ENCODE data around the gene GPATCH8. TPM values are rescaled to one million over a fixed set of nuclear protein-coding genes. Genes with fewer than 3 reads are reported as not detected.

GPATCH8 gene
- total RNA-seq, 3 donors from 2014 or later = 38.2 to 43.3 (median 41.9) TPM

- Mint-ChIP-seq H3K4me3 (no peak overlapping the region), H3K27me3 (ENCODE audit: low read depth) (peaks cover 12% of the 10 kb centered on the region), H3K9me3 (no peaks in the 10 kb centered on the region), H3K36me3 (ENCODE audit: insufficient read depth) (no peaks in the 10 kb centered on the region), H3K4me1 (ENCODE audit: low read depth) (peaks cover 10% of the 10 kb centered on the region)
- DNase-seq = no peak
- no peak for ATAC-seq
Measured at GRCh38 chr17:44359458-44360143, 143.6 kb downstream of the GPATCH8 start.

GRCh38 chr17:44359006-44359405, 144.2 kb downstream of the GPATCH8 start:
- H3K27me3 Mint-ChIP-seq (ENCODE audit: low read depth) = peaks cover 11% of the 10 kb centered on the region
- H3K36me3 Mint-ChIP-seq (ENCODE audit: insufficient read depth) = no peaks in the 10 kb centered on the region
- ATAC-seq (no peak), DNase-seq (no peak)
- peaks cover 10% of the 10 kb centered on the region for H3K4me1 Mint-ChIP-seq (ENCODE audit: low read depth)
- no peaks in the 10 kb centered on the region for H3K9me3 Mint-ChIP-seq
- H3K4me3 Mint-ChIP-seq = no peak overlapping the region

DNA sequence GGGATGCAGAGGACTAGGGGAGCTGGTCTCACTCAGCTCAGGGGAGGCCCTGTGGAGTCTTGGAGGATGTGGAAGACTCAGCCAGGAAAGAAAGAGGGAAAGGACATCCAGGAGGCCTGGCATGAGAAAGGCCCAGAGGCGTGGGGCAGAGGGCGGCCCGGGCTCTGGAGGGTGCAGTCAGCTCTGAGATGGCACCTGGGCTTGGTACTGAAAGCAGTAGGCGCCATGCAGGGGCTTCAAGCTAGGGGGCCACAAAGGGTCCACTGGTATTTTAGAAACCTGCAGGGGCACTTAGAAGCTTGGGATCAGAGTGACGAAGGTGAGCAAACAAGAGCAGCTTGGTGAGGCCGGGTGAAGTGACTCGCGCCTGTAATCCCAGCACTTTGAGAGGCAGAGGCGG, 145.1 kb downstream of the GPATCH8 start:
- H3K4me3 Mint-ChIP-seq = no peak overlapping the region
- no peaks in the 10 kb centered on the region for H3K9me3 Mint-ChIP-seq
- H3K36me3 Mint-ChIP-seq (ENCODE audit: insufficient read depth) = no peaks in the 10 kb centered on the region
- peaks cover 7% of the 10 kb centered on the region for H3K4me1 Mint-ChIP-seq (ENCODE audit: low read depth)
- H3K27me3 Mint-ChIP-seq (ENCODE audit: low read depth) = peaks cover 11% of the 10 kb centered on the region
- no peak for ATAC-seq
- no peak for DNase-seq

GRCh38 chr17:44356241-44356640, 147.0 kb downstream of the GPATCH8 start:
- no peak for DNase-seq
- Mint-ChIP-seq H3K27me3 (ENCODE audit: low read depth) (peaks cover 5% of the 10 kb centered on the region), H3K4me3 (no peak overlapping the region), H3K4me1 (ENCODE audit: low read depth) (peaks cover 9% of the 10 kb centered on the region), H3K36me3 (ENCODE audit: insufficient read depth) (no peaks in the 10 kb centered on the region), H3K9me3 (no peaks in the 10 kb centered on the region)
- no peak for ATAC-seq

- Mint-ChIP-seq H3K4me1 (ENCODE audit: low read depth) (peaks cover 9% of the 10 kb centered on the region), H3K9me3 (no peaks in the 10 kb centered on the region), H3K36me3 (ENCODE audit: insufficient read depth) (no peaks in the 10 kb centered on the region), H3K4me3 (no peak overlapping the region), H3K27me3 (ENCODE audit: low read depth) (no peaks in the 10 kb centered on the region)
- DNase-seq = no peak
- ATAC-seq = no peak
Measured at GRCh38 chr17:44355642-44356099, 147.5 kb downstream of the GPATCH8 start.

DNA sequence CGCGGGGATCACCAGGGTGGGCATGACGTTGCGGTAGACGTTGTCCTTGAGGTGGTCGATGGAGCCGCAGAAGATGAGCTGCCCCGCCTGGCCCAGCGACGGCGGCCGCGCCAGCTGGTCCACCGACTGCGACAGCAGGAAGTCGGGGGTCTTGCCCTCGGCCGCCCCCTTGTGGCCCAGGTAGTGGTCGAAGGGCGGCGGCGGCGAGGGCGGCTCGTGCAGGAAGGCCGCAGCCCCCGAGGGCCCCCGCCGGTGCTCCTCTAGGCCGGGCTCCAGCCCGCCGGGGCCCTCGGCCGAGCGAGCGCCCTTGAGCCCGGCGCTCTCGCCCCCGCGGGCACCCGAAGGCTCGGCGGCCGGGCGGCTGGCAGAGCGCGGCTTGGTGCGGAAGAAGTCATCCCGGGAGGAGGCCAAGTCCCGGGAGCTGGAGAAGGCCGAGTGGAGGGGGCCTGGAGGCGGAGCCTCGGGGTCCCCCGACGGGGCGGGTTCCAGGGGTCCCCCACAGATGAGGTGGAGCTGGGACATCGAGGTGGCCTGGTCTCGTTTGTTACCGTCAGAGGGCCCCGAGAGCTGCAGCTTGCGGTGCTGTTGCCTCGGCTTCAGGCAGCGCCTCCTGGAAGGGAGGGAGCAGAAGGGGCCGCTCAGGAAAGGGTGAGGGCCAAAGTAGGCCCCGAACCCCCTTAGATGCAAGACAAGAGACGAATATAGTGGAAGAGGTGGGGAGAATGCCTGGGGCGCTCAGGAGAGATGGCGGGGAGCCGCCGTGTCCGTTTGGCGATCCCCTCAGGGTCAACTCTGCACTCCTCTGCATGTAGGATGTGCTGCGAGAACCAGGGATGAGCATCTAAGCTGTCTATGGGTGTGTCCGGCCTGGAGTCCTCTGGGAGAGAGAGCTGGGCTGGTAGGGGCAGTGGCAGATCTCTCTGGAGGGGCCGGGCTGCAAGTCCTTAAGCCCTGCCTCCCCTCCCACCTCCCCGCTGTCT, 148.3 kb downstream of the GPATCH8 start:
- peak overlapping the region; percentile 53 for H3K4me3 Mint-ChIP-seq
- H3K9me3 Mint-ChIP-seq = no peaks in the 10 kb centered on the region
- ATAC-seq = peak; percentile 34 to 47
- peak; percentile 59 for DNase-seq
- no peaks in the 10 kb centered on the region for H3K27me3 Mint-ChIP-seq (ENCODE audit: low read depth)
- no peaks in the 10 kb centered on the region for H3K36me3 Mint-ChIP-seq (ENCODE audit: insufficient read depth)
- peaks cover 11% of the 10 kb centered on the region for H3K4me1 Mint-ChIP-seq (ENCODE audit: low read depth)

DNA sequence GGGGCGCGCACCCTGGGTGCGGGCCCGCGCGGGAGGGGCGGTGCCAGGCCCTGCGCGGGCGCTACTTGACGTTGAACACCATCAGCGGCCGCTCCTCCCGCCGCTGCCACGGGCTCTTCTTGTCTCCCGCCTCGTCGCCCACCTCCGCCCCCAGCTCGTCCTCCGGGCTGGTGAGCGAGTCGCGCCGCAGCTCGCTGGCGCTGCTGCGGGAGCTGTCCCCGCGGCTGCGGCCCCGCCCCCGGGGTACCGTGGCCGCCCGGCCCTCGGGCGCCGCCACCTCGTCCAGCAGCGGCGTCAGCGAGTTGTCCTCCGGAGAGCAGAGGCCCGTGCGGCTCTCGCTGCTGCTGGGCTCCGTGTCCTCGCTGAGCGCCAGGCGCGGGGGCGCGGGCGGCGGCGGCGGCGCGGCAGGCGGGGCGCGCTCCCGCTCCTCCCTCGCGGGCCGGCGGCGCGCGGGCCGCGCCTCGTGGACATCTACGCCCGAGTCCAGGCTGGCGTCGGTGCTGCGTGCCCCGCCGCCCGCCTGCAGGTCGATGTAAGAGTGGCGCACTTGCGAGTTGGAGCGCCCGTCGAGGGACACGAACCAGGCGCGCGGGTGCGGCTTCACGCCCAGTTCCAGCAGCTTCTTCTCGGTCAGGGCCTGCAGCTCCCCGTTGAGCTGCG, 149.4 kb downstream of the GPATCH8 start:
- ATAC-seq (peak; percentile 29 to 32), DNase-seq (no peak)
- peak overlapping the region; percentile 58 for H3K4me3 Mint-ChIP-seq
- H3K36me3 Mint-ChIP-seq (ENCODE audit: insufficient read depth) = no peaks in the 10 kb centered on the region
- H3K9me3 Mint-ChIP-seq = no peaks in the 10 kb centered on the region
- H3K27me3 Mint-ChIP-seq (ENCODE audit: low read depth) = no peaks in the 10 kb centered on the region
- peaks cover 5% of the 10 kb centered on the region for H3K4me1 Mint-ChIP-seq (ENCODE audit: low read depth)

GRCh38 chr17:44352828-44353671, 150.2 kb downstream of the GPATCH8 start:
- no peaks in the 10 kb centered on the region for H3K27me3 Mint-ChIP-seq (ENCODE audit: low read depth)
- no peak for DNase-seq
- peaks cover 4% of the 10 kb centered on the region for H3K4me1 Mint-ChIP-seq (ENCODE audit: low read depth)
- no peak for ATAC-seq
- H3K9me3 Mint-ChIP-seq = no peaks in the 10 kb centered on the region
- H3K36me3 Mint-ChIP-seq (ENCODE audit: insufficient read depth) = no peaks in the 10 kb centered on the region
- peak overlapping the region; percentile 43 for H3K4me3 Mint-ChIP-seq

DNA sequence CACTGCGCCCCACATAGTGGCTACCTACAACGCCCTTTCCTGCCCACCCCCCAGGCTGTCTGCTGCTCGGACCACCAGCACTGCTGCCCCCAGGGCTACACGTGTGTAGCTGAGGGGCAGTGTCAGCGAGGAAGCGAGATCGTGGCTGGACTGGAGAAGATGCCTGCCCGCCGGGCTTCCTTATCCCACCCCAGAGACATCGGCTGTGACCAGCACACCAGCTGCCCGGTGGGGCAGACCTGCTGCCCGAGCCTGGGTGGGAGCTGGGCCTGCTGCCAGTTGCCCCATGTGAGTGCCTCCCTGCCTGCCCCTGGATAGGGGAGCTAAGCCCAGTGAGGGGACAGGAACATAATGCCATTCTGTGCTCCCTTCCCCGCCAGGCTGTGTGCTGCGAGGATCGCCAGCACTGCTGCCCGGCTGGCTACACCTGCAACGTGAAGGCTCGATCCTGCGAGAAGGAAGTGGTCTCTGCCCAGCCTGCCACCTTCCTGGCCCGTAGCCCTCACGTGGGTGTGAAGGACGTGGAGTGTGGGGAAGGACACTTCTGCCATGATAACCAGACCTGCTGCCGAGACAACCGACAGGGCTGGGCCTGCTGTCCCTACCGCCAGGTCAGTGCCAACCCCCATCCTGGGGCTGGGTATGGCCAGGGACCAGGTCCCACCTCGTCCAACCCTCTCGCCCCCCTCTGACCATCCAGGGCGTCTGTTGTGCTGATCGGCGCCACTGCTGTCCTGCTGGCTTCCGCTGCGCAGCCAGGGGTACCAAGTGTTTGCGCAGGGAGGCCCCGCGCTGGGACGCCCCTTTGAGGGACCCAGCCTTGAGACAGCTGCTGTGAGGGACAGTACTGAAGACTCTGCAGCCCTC, 151.0 kb downstream of the GPATCH8 start:
- no peaks in the 10 kb centered on the region for H3K9me3 Mint-ChIP-seq
- DNase-seq (no peak), ATAC-seq (no peak)
- H3K36me3 Mint-ChIP-seq (ENCODE audit: insufficient read depth) = no peaks in the 10 kb centered on the region
- peak overlapping the region; percentile 43 for H3K4me3 Mint-ChIP-seq
- H3K4me1 Mint-ChIP-seq (ENCODE audit: low read depth) = peaks cover 4% of the 10 kb centered on the region
- no peaks in the 10 kb centered on the region for H3K27me3 Mint-ChIP-seq (ENCODE audit: low read depth)

DNA sequence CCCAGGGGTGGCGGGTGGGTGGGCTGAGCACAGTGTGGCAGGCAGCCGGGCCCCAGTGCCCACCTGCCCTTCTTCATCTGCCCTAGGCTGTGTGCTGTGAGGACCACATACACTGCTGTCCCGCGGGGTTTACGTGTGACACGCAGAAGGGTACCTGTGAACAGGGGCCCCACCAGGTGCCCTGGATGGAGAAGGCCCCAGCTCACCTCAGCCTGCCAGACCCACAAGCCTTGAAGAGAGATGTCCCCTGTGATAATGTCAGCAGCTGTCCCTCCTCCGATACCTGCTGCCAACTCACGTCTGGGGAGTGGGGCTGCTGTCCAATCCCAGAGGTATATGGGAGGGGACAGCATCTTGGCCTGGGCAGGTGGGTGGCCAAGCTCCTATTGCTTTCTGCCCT, 151.7 kb downstream of the GPATCH8 start:
- no peaks in the 10 kb centered on the region for H3K27me3 Mint-ChIP-seq (ENCODE audit: low read depth)

GRCh38 chr17:44350733-44351226, 152.4 kb downstream of the GPATCH8 start:
- ATAC-seq (peak; percentile 75 to 80), DNase-seq (peak; percentile 70)
- no peaks in the 10 kb centered on the region for H3K36me3 Mint-ChIP-seq (ENCODE audit: insufficient read depth)
- H3K4me3 Mint-ChIP-seq = no peak overlapping the region
- H3K9me3 Mint-ChIP-seq = no peaks in the 10 kb centered on the region
- no peaks in the 10 kb centered on the region for H3K27me3 Mint-ChIP-seq (ENCODE audit: low read depth)
- H3K4me1 Mint-ChIP-seq (ENCODE audit: low read depth) = peaks cover 12% of the 10 kb centered on the region

More for the DNA sequence above, 151.7 kb downstream of the GPATCH8 start:
- Mint-ChIP-seq H3K4me1 (ENCODE audit: low read depth) (peaks cover 5% of the 10 kb centered on the region), H3K9me3 (no peaks in the 10 kb centered on the region), H3K36me3 (ENCODE audit: insufficient read depth) (no peaks in the 10 kb centered on the region), H3K4me3 (no peak overlapping the region)
- no peak for DNase-seq
- no peak for ATAC-seq

GRCh38 chr17:44349553-44350070, 153.6 kb downstream of the GPATCH8 start:
- Mint-ChIP-seq H3K9me3 (no peaks in the 10 kb centered on the region), H3K4me1 (ENCODE audit: low read depth) (peaks cover 20% of the 10 kb centered on the region), H3K4me3 (no peak overlapping the region), H3K27me3 (ENCODE audit: low read depth) (no peaks in the 10 kb centered on the region), H3K36me3 (ENCODE audit: insufficient read depth) (no peaks in the 10 kb centered on the region)
- DNase-seq = no peak
- ATAC-seq = no peak

DNA sequence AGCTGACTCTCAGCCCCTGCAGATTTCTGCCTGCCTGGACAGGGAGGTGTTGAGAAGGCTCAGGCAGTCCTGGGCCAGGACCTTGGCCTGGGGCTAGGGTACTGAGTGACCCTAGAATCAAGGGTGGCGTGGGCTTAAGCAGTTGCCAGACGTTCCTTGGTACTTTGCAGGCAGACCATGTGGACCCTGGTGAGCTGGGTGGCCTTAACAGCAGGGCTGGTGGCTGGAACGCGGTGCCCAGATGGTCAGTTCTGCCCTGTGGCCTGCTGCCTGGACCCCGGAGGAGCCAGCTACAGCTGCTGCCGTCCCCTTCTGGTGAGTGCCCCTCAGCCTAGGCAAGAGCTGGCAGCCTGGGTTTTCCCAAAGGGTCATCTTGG, 154.2 kb downstream of the GPATCH8 start:
- Mint-ChIP-seq H3K27me3 (ENCODE audit: low read depth) (no peaks in the 10 kb centered on the region), H3K9me3 (no peaks in the 10 kb centered on the region), H3K36me3 (ENCODE audit: insufficient read depth) (no peaks in the 10 kb centered on the region), H3K4me3 (no peak overlapping the region), H3K4me1 (ENCODE audit: low read depth) (peaks cover 21% of the 10 kb centered on the region)
- DNase-seq = no peak
- no peak for ATAC-seq
